H1 (cell line): ENCODE measurements around the gene DNAH8. TPM values are rescaled to one million over a fixed set of nuclear protein-coding genes. Genes with fewer than 3 reads are reported as not detected.

Source experiments
- CTCF ChIA-PET: fragments of 300-600 bp; sonication (Branson Sonifier 250); formaldehyde crosslinking; loops from one replicate; lab custom pipeline; 2021; ENCODE audit not compliant: partially characterized antibody; lab: Charles Lee
- POLR2A ChIA-PET: fragments of 300-600 bp; sonication (Branson Sonifier 250); formaldehyde crosslinking; loops from one replicate; lab custom pipeline; 2021; ENCODE audit warnings: inconsistent platforms; ENCODE audit not compliant: partially characterized antibody; lab: Charles Lee
- DNase-seq, 2 experiments: peaks; one replicate each; pipeline versions ENCODE4 v3.0.0 to v3.0.0-alpha.2; 2010 to 2022; ENCODE audit warnings: low spot score in 2 of 2, low read depth in 1 of 2, mixed read lengths in 1 of 2
- FAIRE-seq: peaks from 2 replicates; lab custom pipeline; 2011; peaks lifted over from hg19 to GRCh38; lab: Jason Lieb, UNC
- H2AFZ ChIP-seq: 2 replicates; pipeline ENCODE4 v1.8.1; 2012; ENCODE audit warnings: low read length, inconsistent platforms
- H2AK5ac ChIP-seq: 2 replicates; pipeline ENCODE4 v1.6.1; 2013; ENCODE audit warnings: low read depth, low read length
- H2BK120ac ChIP-seq: replicated peaks from 2 replicates; pipeline ENCODE3; 2013; ENCODE audit warnings: low read depth, low read length, inconsistent platforms
- H2BK12ac ChIP-seq: 2 replicates; pipeline ENCODE4 v1.6.1; 2013; ENCODE audit warnings: low read depth, low read length
- H2BK15ac ChIP-seq: 2 replicates; pipeline ENCODE4 v1.6.1; 2013; ENCODE audit warnings: low read length
- H2BK20ac ChIP-seq: 2 replicates; pipeline ENCODE4 v1.6.1; 2013; ENCODE audit warnings: low read length
- H2BK5ac ChIP-seq: 2 replicates; pipeline ENCODE4 v1.6.1; 2013; ENCODE audit warnings: low read depth, low read length
- H3K14ac ChIP-seq: 2 replicates; pipeline ENCODE4 v1.6.1; 2013; ENCODE audit warnings: inconsistent platforms; ENCODE audit not compliant: insufficient read length
- H3K18ac ChIP-seq: 2 replicates; pipeline ENCODE4 v1.6.1; 2013; ENCODE audit warnings: low read length; ENCODE audit errors: extremely low read depth
- H3K23ac ChIP-seq: 2 replicates; pipeline ENCODE4 v1.6.1; 2013; ENCODE audit warnings: inconsistent platforms; ENCODE audit not compliant: insufficient read length
- H3K23me2 ChIP-seq: 2 replicates; pipeline ENCODE4 v1.6.1; 2013; ENCODE audit warnings: low read depth, low read length
- H3K27ac ChIP-seq: 2 replicates; pipeline ENCODE4 v1.6.1; 2011; ENCODE audit warnings: low read depth, low read length, inconsistent platforms
- H3K27me3 ChIP-seq, 4 experiments: replicated peaks in 1 of 4; 1 replicate in 1 of 4; 2 replicates in 3 of 4; pipeline versions ENCODE4 v1.6.1 to v1.8.1; 2011 to 2013; ENCODE audit warnings: low read length in 3 of 4, mild to moderate bottlenecking in 3 of 4, inconsistent platforms in 2 of 4, mixed read lengths in 2 of 4, moderate library complexity in 1 of 4; ENCODE audit not compliant: control insufficient read depth in 3 of 4, insufficient read depth in 3 of 4; ENCODE audit errors: extremely low read depth in 1 of 4
- H3K36me3 ChIP-seq, 4 experiments: 2 replicates each; pipeline versions ENCODE4 v1.6.1 to v1.8.1; 2011 to 2013; ENCODE audit warnings: mild to moderate bottlenecking in 4 of 4, low read length in 3 of 4, moderate library complexity in 2 of 4, control low read depth in 1 of 4, inconsistent platforms in 1 of 4; ENCODE audit not compliant: insufficient read depth in 4 of 4, control insufficient read depth in 2 of 4
- H3K4ac ChIP-seq: replicated peaks from 2 replicates; pipeline ENCODE3; 2013; ENCODE audit warnings: low read length, low read depth, mixed read lengths, inconsistent platforms; ENCODE audit not compliant: insufficient read length
- H3K4me1 ChIP-seq, 4 experiments: replicated peaks in 1 of 4; 1 replicate in 1 of 4; 2 replicates in 3 of 4; pipeline versions ENCODE4 v1.6.1 to v1.8.1; 2011 to 2013; ENCODE audit warnings: low read length in 3 of 4, inconsistent platforms in 2 of 4, mixed read lengths in 1 of 4; ENCODE audit not compliant: insufficient read depth in 4 of 4, control insufficient read depth in 3 of 4
- H3K4me2 ChIP-seq, 2 experiments: 2 replicates each; pipeline versions ENCODE4 v1.6.1 to v1.8.1; 2011 to 2013; ENCODE audit warnings: low read depth in 2 of 2, low read length in 2 of 2, control low read depth in 1 of 2, inconsistent platforms in 1 of 2, mild to moderate bottlenecking in 1 of 2; ENCODE audit not compliant: insufficient read depth in 1 of 2
- H3K4me3 ChIP-seq, 4 experiments: fragments of 200-600, 300-600 bp in 1 of 4; sonication (generic), shearing (Covaris generic), sonication (Bioruptor Twin) in 1 of 4; 2 replicates each; pipeline versions ENCODE4 v1.5.1 to v1.8.1; 2011 to 2016; ENCODE audit warnings: low read length in 4 of 4, low read depth in 3 of 4, control low read depth in 2 of 4, inconsistent platforms in 2 of 4, mild to moderate bottlenecking in 2 of 4, mixed read lengths in 1 of 4, moderate library complexity in 1 of 4; ENCODE audit not compliant: insufficient read depth in 2 of 4; ENCODE audit errors: extremely low read depth in 1 of 4
- H3K56ac ChIP-seq: replicated peaks from 2 replicates; pipeline ENCODE3; 2013; ENCODE audit warnings: low read depth, mild to moderate bottlenecking, mixed read lengths, low read length, inconsistent platforms; ENCODE audit not compliant: insufficient read length
- H3K79me1 ChIP-seq: 2 replicates; pipeline ENCODE4 v1.6.1; 2013; ENCODE audit warnings: low read depth, low read length, control low read depth
- H3K79me2 ChIP-seq, 2 experiments: 2 replicates each; pipeline versions ENCODE4 v1.6.1 to v1.8.1; 2012 to 2013; ENCODE audit warnings: low read length in 2 of 2, mild to moderate bottlenecking in 2 of 2, inconsistent platforms in 1 of 2; ENCODE audit not compliant: insufficient read depth in 2 of 2, control insufficient read depth in 1 of 2
- H3K9ac ChIP-seq, 4 experiments: replicated peaks in 1 of 4; 1 replicate in 1 of 4; 2 replicates in 3 of 4; pipeline versions ENCODE4 v1.6.1 to v1.8.1; 2011 to 2013; ENCODE audit warnings: low read depth in 3 of 4, low read length in 3 of 4, control low read depth in 2 of 4, mild to moderate bottlenecking in 2 of 4, moderate library complexity in 2 of 4, inconsistent platforms in 1 of 4; ENCODE audit errors: extremely low read depth in 1 of 4
- H3K9me3 ChIP-seq, 2 experiments: 2 replicates each; pipeline versions ENCODE4 v1.6.1 to v1.8.1; 2012 to 2013; ENCODE audit warnings: mild to moderate bottlenecking in 2 of 2, moderate library complexity in 2 of 2, control low read depth in 1 of 2, inconsistent platforms in 1 of 2, low read depth in 1 of 2, low read length in 1 of 2, mixed read lengths in 1 of 2; ENCODE audit not compliant: insufficient read depth in 2 of 2
- H4K20me1 ChIP-seq, 2 experiments: replicated peaks in 1 of 2; 2 replicates each; pipeline versions ENCODE3 to v1.8.1; 2011 to 2013; ENCODE audit warnings: inconsistent platforms in 2 of 2, low read length in 2 of 2, mild to moderate bottlenecking in 1 of 2; ENCODE audit not compliant: insufficient read depth in 2 of 2, control insufficient read depth in 1 of 2
- H4K5ac ChIP-seq: 2 replicates; pipeline ENCODE4 v1.6.1; 2013; ENCODE audit warnings: low read length, low read depth, mixed read lengths, inconsistent platforms; ENCODE audit not compliant: insufficient read length
- H4K8ac ChIP-seq: 2 replicates; pipeline ENCODE4 v1.8.0; 2013; ENCODE audit warnings: mild to moderate bottlenecking, moderate library complexity, low read length, inconsistent platforms; ENCODE audit not compliant: insufficient read depth; ENCODE audit errors: extremely low read depth
- H4K91ac ChIP-seq: replicated peaks from 2 replicates; pipeline ENCODE3; 2013; ENCODE audit warnings: low read length, mixed read lengths, inconsistent platforms; ENCODE audit not compliant: insufficient read length
- ASH2L ChIP-seq: fragments of 200-600, 300-600 bp; sonication (generic); IDR thresholded peaks from one replicate; pipeline ENCODE4 v1.7.1; 2017; ENCODE audit warnings: low read length
- BCL11A ChIP-seq, 2 experiments: IDR thresholded peaks; one replicate each; pipeline ENCODE4 v1.6.1; 2011; ENCODE audit warnings: low read depth in 2 of 2, low read length in 2 of 2, mild to moderate bottlenecking in 2 of 2
- CBX5 ChIP-seq: fragments of 300-800, 300-1000 bp; sonication (generic); IDR thresholded peaks from 2 replicates; pipeline ENCODE4 v1.7.1; 2016; ENCODE audit warnings: antibody characterized with exemption, low read length, low read depth
- GTF2F1 ChIP-seq: IDR thresholded peaks from 2 replicates; pipeline ENCODE4 v1.6.1; 2012; ENCODE audit warnings: low read depth, low read length, improper control_type of control experiment, borderline replicate concordance
- HDAC2 ChIP-seq, 2 experiments: fragments of 300-600 bp in 1 of 2; sonication (generic) in 1 of 2; IDR thresholded peaks; 2 replicates each; pipeline ENCODE4 v1.6.1; 2011 to 2012; ENCODE audit warnings: low read depth in 2 of 2, low read length in 2 of 2, mild to moderate bottlenecking in 2 of 2, moderate library complexity in 2 of 2, borderline replicate concordance in 1 of 2, inconsistent platforms in 1 of 2
- JUND ChIP-seq: IDR thresholded peaks from 2 replicates; pipeline ENCODE4 v1.6.1; 2011; ENCODE audit warnings: mild to moderate bottlenecking, improper control_type of control experiment, low read length
- KDM5A ChIP-seq: fragments of 200-600 bp; IDR thresholded peaks from 2 replicates; pipeline ENCODE4 v1.7.1; 2012; ENCODE audit warnings: mild to moderate bottlenecking, low read length, inconsistent platforms, mixed read lengths
- TBP ChIP-seq: IDR thresholded peaks from 2 replicates; pipeline ENCODE4 v1.6.1; 2011; ENCODE audit warnings: low read depth, low read length, improper control_type of control experiment
- TCF12 ChIP-seq: IDR thresholded peaks from 2 replicates; pipeline ENCODE4 v1.6.1; 2011; ENCODE audit warnings: low read depth, mild to moderate bottlenecking, low read length
- YY1 ChIP-seq: IDR thresholded peaks from 2 replicates; pipeline ENCODE4 v1.6.1; 2011; ENCODE audit warnings: low read depth, mild to moderate bottlenecking, low read length
- WGBS, 2 experiments: shearing (Covaris generic) in 1 of 2; methylation state at CpG; one replicate each; pipeline versions ENCODE4 v1.1.6 to v1.1.7; 2013 to 2015; ENCODE audit warnings: low lambda C conversion rate in 2 of 2, mixed read lengths in 2 of 2, inconsistent platforms in 1 of 2, low coverage in 1 of 2, missing lambda C conversion rate in 1 of 2; ENCODE audit not compliant: insufficient replicate concordance in 2 of 2, insufficient coverage in 1 of 2, insufficient read length in 1 of 2; ENCODE audit errors: extremely low coverage in 1 of 2, missing lambda C conversion rate in 1 of 2; 5-methylcytosine and 5-hydroxymethylcytosine counted together
- polyA plus RNA-seq, 7 experiments: library from polyadenylated mRNA; depleted of rRNA in 3 of 7; stranded (reverse) in 5 of 7; unstranded in 2 of 7; fragments of >200 nt in 5 of 7; fragments of 200-250 nt in 2 of 7; gene quantifications; 1 replicate in 5 of 7; 2 replicates in 1 of 7; 4 replicates in 1 of 7; pipeline versions ENCODE4 v1.2.1 to v1.2.3, GENCODE V29; 2011 to 2013; ENCODE audit warnings: missing spikeins in 2 of 7, mixed read lengths in 2 of 7
- total RNA-seq: library from RNA; stranded (reverse); fragmentation: NEBNext Ultra II Directional; extraction: Animal tissue kit (Norgen Biotek cat#: 25700); gene quantifications from 2 replicates; pipeline ENCODE4 v1.2.1, GENCODE V29; 2021

Gene DNAH8
- total and polyA plus RNA-seq, 2 of the 8 experiments (the other 6 are each of a cell fraction or from before 2014, with no cell fraction given): under 0.01 TPM; not detected in 1

DNA sequence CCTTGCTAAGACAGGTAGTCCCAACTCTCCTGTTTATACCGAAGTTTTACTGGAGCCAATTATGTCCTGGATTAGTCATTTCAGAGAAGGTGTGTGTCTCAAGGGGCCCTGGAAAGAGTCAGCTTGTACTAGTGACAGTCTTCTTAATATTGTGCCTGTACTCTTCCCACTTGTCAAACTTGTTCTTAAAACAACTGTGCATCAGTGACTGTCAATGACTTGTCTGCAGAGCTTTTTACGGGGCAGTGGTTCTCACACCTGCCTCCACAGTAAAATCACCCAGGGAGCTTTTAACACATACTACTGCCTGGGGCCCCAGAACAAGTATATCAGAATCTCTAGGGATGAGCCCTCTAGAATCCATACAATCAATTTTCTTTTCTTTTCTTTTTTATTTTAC is 305.0 kb downstream of the DNAH8 start:
- 89% methylated on average over 2 of the region's 2 CpGs; no CpG with 5 or more reads in 1 of the 2 experiments for WGBS, 2 experiments
- H3K23me2 ChIP-seq: peaks cover 2% of the 10 kb centered on the region; the same call in 1 of the 2 replicates
- no peak overlapping the region for H3K18ac ChIP-seq
- no peak overlapping the region for H2BK5ac ChIP-seq
- no peak overlapping the region for H3K14ac ChIP-seq
- no peak overlapping the region for H3K56ac ChIP-seq
- H3K27ac ChIP-seq: no peak overlapping the region
- H3K36me3 ChIP-seq: no peaks in the 10 kb centered on the region
- no peaks in the 10 kb centered on the region for H3K79me1 ChIP-seq
- DNase-seq: no peak
- no peak for FAIRE-seq
- H2BK120ac ChIP-seq: no peak overlapping the region
- no peak overlapping the region for H4K5ac ChIP-seq
- H3K23ac ChIP-seq: no peak overlapping the region
- H4K8ac ChIP-seq: no peak overlapping the region
- H2BK15ac ChIP-seq: no peak overlapping the region
- TF ChIP-seq KDM5A (no peak), CBX5 (no peak), TCF12 (no peak), TBP (no peak), HDAC2 (IDR thresholded peaks at IDR 0.05; ENCODE audit: borderline replicate concordance in 1 of 2, low read depth in 2 of 2, low read length in 2 of 2) (no peak), BCL11A (IDR thresholded peaks at IDR 0.05; ENCODE audit: low read depth in 2 of 2, low read length in 2 of 2) (no peak), YY1 (no peak), GTF2F1 (no peak), ASH2L (no peak), JUND (no peak)
- no peak overlapping the region for H3K4me3 ChIP-seq
- no peak overlapping the region for H2AK5ac ChIP-seq
- CTCF ChIA-PET: interaction anchor here (0.6 to 4.8 kb wide), 12 partner anchors 10 to 282 kb away, joined by 3 to 23 read pairs (median 4); no protein-coding TSS in a partner anchor
- H2AFZ ChIP-seq: no peak overlapping the region
- no peak overlapping the region for H2BK20ac ChIP-seq
- no peak overlapping the region for H3K4ac ChIP-seq
- H2BK12ac ChIP-seq: no peak overlapping the region
- H3K9me3 ChIP-seq: no peaks in the 10 kb centered on the region
- no peaks in the 10 kb centered on the region; a peak in 2 of 7 replicates for H3K27me3 ChIP-seq
- H3K4me1 ChIP-seq: no peaks in the 10 kb centered on the region
- POLR2A ChIA-PET: no interaction called here
- H4K91ac ChIP-seq: no peak overlapping the region
- H3K9ac ChIP-seq: no peak overlapping the region
- no peaks in the 10 kb centered on the region for H3K79me2 ChIP-seq
- H3K4me2 ChIP-seq: no peak overlapping the region
- H4K20me1 ChIP-seq: no peaks in the 10 kb centered on the region
